HG03439 (cell line): ENCODE measurements around the gene BAIAP2.
A peak's percentile ranks its signal among the peaks of the same experiment; 100 is the strongest.

ENCODE experiments used
- ATAC-seq: cut with Tn5 transposase; IDR thresholded peaks from one replicate; pipeline ENCODE4 v1.9.1; 2021; ENCODE audit warnings: mild to moderate bottlenecking, moderate library complexity; ENCODE audit not compliant: unreplicated experiment

BAIAP2 gene

GRCh38 chr17:81102869-81103268, 67.9 kb downstream of the BAIAP2 start:
- no peak for ATAC-seq

- ATAC-seq: no peak
Observed at GRCh38 chr17:81103379-81103778, 68.4 kb downstream of the BAIAP2 start.

- no peak for ATAC-seq
Observed at GRCh38 chr17:81106716-81107115, 71.8 kb downstream of the BAIAP2 start.

GRCh38 chr17:81108220-81108619, 73.3 kb downstream of the BAIAP2 start:
- ATAC-seq: no peak

- ATAC-seq: no peak
Observed at GRCh38 chr17:81109957-81110356, 75.0 kb downstream of the BAIAP2 start.

- no peak for ATAC-seq
Observed at GRCh38 chr17:81110488-81111040, 75.6 kb downstream of the BAIAP2 start.

- no peak for ATAC-seq
Observed at GRCh38 chr17:81111066-81111465, 76.1 kb downstream of the BAIAP2 start.

GRCh38 chr17:81112450-81112849, 77.5 kb downstream of the BAIAP2 start:
- no peak for ATAC-seq

GRCh38 chr17:81113158-81113724, 78.3 kb downstream of the BAIAP2 start:
- ATAC-seq: no peak

- ATAC-seq: no peak
Observed at GRCh38 chr17:81114351-81115093, 79.6 kb downstream of the BAIAP2 start.

- ATAC-seq: no peak
Observed at GRCh38 chr17:81115219-81115618, 80.3 kb downstream of the BAIAP2 start.

GRCh38 chr17:81115749-81116464, 81.0 kb downstream of the BAIAP2 start:
- ATAC-seq: no peak

- no peak for ATAC-seq
Observed at GRCh38 chr17:81116704-81117103, 81.8 kb downstream of the BAIAP2 start.

GRCh38 chr17:81117672-81118198, 82.8 kb downstream of the BAIAP2 start:
- ATAC-seq: no peak

- no peak for ATAC-seq
Observed at GRCh38 chr17:81118308-81119221, 83.6 kb downstream of the BAIAP2 start.

GRCh38 chr17:81119223-81120148, 84.5 kb downstream of the BAIAP2 start:
- ATAC-seq: peak; percentile 49

- ATAC-seq: no peak
Observed at GRCh38 chr17:81120149-81120484, 85.2 kb downstream of the BAIAP2 start.

- no peak for ATAC-seq
Observed at GRCh38 chr17:81120695-81121621, 86.0 kb downstream of the BAIAP2 start.
